ENCODE results near the gene ZNF367.

The ZNF367 gene

DNA sequence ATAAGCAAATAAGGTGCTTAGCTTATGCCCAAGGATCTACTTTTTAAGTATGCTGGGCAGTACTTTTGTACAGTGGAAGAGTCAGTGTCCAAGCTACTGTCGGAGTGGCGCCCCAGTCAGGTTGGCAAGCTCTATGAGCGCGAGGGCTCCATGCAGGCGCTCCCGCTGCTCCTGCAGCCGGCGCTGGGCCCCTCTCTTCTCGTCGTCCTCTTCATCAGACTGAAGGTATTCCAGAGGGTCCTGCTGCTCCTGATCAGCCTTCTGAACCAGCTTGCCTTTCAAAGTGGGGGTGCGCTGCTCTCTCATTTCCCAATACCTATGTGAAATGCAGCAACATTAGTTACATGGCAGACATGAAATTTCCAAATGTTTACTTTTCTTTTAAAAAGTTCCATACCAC is 30.0 kb downstream of the ZNF367 start:
- no peak overlapping the region for H3K4me3 ChIP-seq (ENCODE audit: low read depth, low read length)
- TF ChIP-seq, protein P1, sequence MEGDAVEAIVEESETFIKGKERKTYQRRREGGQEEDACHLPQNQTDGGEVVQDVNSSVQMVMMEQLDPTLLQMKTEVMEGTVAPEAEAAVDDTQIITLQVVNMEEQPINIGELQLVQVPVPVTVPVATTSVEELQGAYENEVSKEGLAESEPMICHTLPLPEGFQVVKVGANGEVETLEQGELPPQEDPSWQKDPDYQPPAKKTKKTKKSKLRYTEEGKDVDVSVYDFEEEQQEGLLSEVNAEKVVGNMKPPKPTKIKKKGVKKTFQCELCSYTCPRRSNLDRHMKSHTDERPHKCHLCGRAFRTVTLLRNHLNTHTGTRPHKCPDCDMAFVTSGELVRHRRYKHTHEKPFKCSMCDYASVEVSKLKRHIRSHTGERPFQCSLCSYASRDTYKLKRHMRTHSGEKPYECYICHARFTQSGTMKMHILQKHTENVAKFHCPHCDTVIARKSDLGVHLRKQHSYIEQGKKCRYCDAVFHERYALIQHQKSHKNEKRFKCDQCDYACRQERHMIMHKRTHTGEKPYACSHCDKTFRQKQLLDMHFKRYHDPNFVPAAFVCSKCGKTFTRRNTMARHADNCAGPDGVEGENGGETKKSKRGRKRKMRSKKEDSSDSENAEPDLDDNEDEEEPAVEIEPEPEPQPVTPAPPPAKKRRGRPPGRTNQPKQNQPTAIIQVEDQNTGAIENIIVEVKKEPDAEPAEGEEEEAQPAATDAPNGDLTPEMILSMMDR (IDR thresholded peaks at IDR 0.05; ENCODE audit: low read depth, low read length, missing control alignments), result no peak
- no peak for DNase-seq (ENCODE audit: low read depth)

DNA sequence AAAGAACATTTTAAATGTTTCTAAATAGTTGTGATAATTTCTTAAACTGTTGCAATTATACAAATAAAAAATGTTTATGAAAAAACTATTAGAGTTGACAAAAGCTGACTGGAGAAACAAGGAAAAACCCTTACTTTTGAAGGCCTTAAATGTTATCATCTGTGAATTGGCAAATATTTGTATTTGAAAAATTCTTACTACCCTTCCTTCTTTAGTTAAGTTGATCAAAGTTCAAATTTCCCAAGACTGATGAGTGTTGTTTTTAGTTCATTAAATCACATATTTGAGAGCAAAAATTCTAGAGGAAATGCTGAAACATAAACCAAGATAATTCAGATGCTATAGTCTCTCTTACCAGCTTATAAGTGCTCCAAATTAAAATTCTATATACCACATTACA is 32.0 kb downstream of the ZNF367 start:
- TF ChIP-seq, protein P1 (IDR thresholded peaks at IDR 0.05; ENCODE audit: low read depth, low read length, missing control alignments), result no peak
- DNase-seq (ENCODE audit: low read depth), result no peak
- H3K4me3 ChIP-seq (ENCODE audit: low read depth, low read length), result no peak overlapping the region

DNA sequence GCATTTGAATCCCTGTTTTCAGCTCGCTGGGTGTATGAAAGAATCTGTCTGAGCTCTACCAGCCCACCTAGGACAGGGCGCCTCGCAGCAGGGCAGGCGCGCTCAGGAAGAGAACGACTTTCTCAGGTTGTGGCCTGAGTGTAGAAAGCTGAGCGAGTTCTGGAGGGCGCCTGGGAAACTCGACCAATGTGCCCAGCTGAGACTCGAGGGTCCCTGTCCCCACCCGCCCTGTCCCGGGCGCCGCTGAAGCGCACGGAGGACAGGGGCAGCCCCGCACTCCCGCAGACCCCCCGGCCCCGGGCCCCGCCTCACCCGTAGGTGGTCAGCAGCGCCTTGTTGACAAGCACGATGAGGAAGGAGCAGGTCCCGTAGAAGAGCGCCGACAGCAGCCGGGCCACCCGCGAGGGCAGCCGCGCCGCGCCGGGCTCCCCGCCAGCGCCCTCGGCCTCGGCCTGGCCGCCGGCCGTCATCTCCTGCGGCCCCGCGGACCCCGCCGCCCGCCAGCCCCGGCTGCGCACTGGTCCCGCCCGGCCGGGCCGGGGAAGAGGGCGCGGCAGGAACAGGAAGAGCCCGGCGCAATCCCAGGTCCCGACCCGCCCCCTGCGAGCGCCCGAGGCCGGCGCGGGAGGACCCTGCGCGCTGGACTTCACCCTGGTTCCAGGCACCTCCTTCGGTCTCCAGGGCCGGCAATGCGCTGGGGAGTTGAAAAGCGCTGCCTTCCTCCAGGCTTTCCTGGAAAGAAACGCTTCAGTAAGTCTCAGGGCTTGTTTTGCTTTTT is 34.8 kb downstream of the ZNF367 start, which contains the start of gene SLC35D2:
Gene SLC35D2 (minus strand): TSS at position 547 of the 778 bp plus-strand sequence. CDS start 77 bp downstream, at position 470.
- no peak for DNase-seq (ENCODE audit: low read depth)
- TF ChIP-seq, protein P1 (IDR thresholded peaks at IDR 0.05; ENCODE audit: low read depth, low read length, missing control alignments), result no peak
- H3K4me3 ChIP-seq (ENCODE audit: low read depth, low read length), result no peak within 1 kb of the TSS

DNA sequence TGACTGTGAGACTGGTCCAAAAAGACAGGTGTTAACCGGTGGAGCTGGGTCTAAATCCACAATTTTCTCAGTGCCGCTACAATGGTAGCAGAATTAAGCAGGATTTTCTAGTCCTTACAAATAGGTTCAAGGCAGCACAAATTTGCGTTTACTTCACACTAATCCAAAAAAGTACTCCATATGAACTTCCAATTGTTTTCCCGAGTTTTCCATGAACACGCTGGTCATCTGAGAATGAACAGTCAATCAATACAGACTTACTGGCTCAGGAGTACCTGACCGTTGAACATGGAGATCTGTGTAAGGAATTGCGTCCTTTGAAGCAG is 35.4 kb downstream of the ZNF367 start:
- TF ChIP-seq, protein P1 (IDR thresholded peaks at IDR 0.05; ENCODE audit: low read depth, low read length, missing control alignments), result no peak
- DNase-seq (ENCODE audit: low read depth), result no peak
- H3K4me3 ChIP-seq (ENCODE audit: low read depth, low read length), result no peak overlapping the region

DNA sequence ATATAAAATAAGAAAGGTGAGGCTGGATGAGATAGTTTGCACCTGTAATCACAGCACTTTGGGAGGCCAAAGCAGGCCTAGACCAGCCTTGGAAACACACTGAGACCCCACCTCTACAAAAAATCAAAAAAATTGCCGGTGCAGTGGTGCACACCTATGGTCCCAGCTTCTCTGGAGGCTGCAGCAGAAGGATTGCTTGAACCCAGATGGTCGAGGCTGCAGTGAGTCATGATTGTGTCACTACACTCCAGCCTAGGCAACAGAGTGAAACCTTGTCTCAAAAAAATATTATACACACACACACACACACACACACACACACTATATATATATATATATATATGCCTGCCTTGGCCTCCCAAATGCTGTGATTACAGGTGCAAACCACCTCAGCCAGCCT is 36.0 kb downstream of the ZNF367 start:
- TF ChIP-seq, protein P1 (IDR thresholded peaks at IDR 0.05; ENCODE audit: low read depth, low read length, missing control alignments), result no peak
- no peak overlapping the region for H3K4me3 ChIP-seq (ENCODE audit: low read depth, low read length)
- DNase-seq (ENCODE audit: low read depth), result no peak

DNA sequence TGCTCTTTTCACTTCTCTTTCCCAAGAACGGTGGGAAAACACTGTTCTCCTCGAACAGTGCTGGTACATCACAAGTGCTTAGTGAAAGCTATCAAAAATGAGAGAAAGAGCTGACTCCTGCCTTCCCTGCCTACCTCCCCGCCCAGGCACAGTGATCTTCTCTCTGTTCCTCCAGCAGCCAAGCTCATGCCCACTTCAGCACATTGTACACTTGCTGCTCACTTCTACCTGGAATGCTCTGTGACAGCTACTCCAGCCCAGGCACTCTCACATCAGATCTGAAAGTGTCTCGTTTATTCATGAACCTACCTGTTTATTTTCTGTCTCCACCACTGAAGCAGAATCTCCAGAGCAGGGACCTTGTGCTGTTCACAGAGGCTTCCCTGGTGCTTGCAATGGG is 36.5 kb downstream of the ZNF367 start:
- TF ChIP-seq, protein P1 (IDR thresholded peaks at IDR 0.05; ENCODE audit: low read depth, low read length, missing control alignments), result no peak
- no peak for DNase-seq (ENCODE audit: low read depth)
- H3K4me3 ChIP-seq (ENCODE audit: low read depth, low read length), result no peak overlapping the region

DNA sequence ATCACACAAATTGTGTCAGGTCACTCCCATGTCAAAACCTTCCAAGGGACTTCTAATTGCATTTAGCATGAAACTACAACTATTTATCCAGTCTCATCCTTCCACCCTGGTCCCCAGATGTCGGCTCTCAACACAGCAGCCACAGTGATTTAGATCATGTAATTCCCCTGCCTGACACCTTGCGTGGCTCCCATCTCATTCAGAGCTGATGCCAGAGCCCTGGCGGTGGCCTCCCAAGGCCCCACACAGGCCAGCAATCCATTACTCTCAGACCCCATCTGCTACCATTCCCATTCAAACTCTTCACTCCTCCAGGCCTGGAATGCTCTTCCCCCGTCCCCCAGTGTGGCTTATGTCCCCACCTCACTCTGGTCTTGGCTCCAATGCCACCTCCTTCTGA is 37.0 kb downstream of the ZNF367 start:
- DNase-seq (ENCODE audit: low read depth), result no peak
- no peak overlapping the region for H3K4me3 ChIP-seq (ENCODE audit: low read depth, low read length)
- TF ChIP-seq, protein P1 (IDR thresholded peaks at IDR 0.05; ENCODE audit: low read depth, low read length, missing control alignments), result no peak

Data from GM12864 (cell line).